Measurements from ENCODE around the gene ADGRE2. TPM values are rescaled to one million over a fixed set of nuclear protein-coding genes. Genes with fewer than 3 reads are reported as not detected.
"Not testable (repeated sequence)": the region's sequence is repeated elsewhere in the genome, so short reads cannot be mapped to it uniquely, and the experiment has no call there.

Gene ADGRE2
- total and polyA plus RNA-seq, 11 donors: 0.40 to 11.6 (median 0.84) TPM

GRCh38 chr19:14780622-14781225, 2.4 kb upstream of the ADGRE2 start:
- intact Hi-C loops (cut with DNase I): loop anchor here in 1 of 10 donors (10.0 kb wide), 1 partner anchor 104 kb away; the partner anchor contains the start of gene OR7A17

GRCh38 chr19:14779151-14779550, 791 bp upstream of the ADGRE2 start:
- peaks cover 0 to 14% (median 0%) of the 10 kb centered on the region in 12 donors for H3K4me1 ChIP-seq
- no peaks in the 10 kb centered on the region for H3K9me3 ChIP-seq
- H3K4me3 ChIP-seq: no peak overlapping the region
- no peak overlapping the region for H3K27ac ChIP-seq
- no peaks in the 10 kb centered on the region for H3K36me3 ChIP-seq
- peaks cover 0 to 27% (median 3%) of the 10 kb centered on the region in 9 donors for H3K27me3 ChIP-seq
- WGBS, 4 donors: 45 to 56% (median 52%) methylated on average over 5 of the region's 5 CpGs
- ATAC-seq: no peak
- intact Hi-C loops (cut with DNase I): no loop called here
- no peak for DNase-seq
- TF ChIP-seq CTCF (IDR thresholded peaks at IDR 0.05) (no peak), POLR2A (IDR thresholded peaks at IDR 0.05) (no peak)

More at GRCh38 chr19:14780622-14781225, 2.4 kb upstream of the ADGRE2 start:
- H3K4me3 ChIP-seq, ATAC-seq, DNase-seq, H3K36me3 ChIP-seq, H3K9me3 ChIP-seq, H3K27ac ChIP-seq: not testable (repeated sequence)
- H3K4me1 ChIP-seq: peaks cover 0 to 25% (median 0%) of the 10 kb centered on the region in 12 donors
- WGBS, 4 donors: 61 to 80% (median 72%) methylated on average over 14 of the region's 14 CpGs
- peaks cover 0 to 20% (median 2%) of the 10 kb centered on the region in 9 donors for H3K27me3 ChIP-seq

- H3K4me3 ChIP-seq; DNase-seq; H3K36me3 ChIP-seq; H3K4me1 ChIP-seq; H3K9me3 ChIP-seq; intact Hi-C loops (cut with DNase I); H3K27ac ChIP-seq; ATAC-seq: not testable (repeated sequence)
- WGBS, 4 donors: 91 to 96% (median 94%) methylated on average over 4 of the region's 4 CpGs
- peaks cover 0 to 28% (median 3%) of the 10 kb centered on the region in 9 donors for H3K27me3 ChIP-seq
Measured at GRCh38 chr19:14777645-14778044, 715 bp downstream of the ADGRE2 start.

- DNase-seq (peak; percentile 13 to 72 (median 35)), ATAC-seq (peak in 2 of 4 donors; percentile 18 to 26)
- H3K36me3 ChIP-seq: peaks cover 0 to 16% (median 0%) of the 10 kb centered on the region in 9 donors
- TF ChIP-seq CTCF (IDR thresholded peaks at IDR 0.05): no peak
- no peak for TF ChIP-seq POLR2A (IDR thresholded peaks at IDR 0.05)
- peak overlapping the region in 10 of 12 donors; percentile 2 to 60 (median 41) for H3K4me3 ChIP-seq
- 5 to 7% (median 6%) methylated on average over 22 of the region's 22 CpGs for WGBS, 4 donors
- intact Hi-C loops (cut with DNase I): no loop called here
- H3K27me3 ChIP-seq: peaks cover 0 to 33% (median 3%) of the 10 kb centered on the region in 9 donors
- peaks cover 0 to 10% (median 0%) of the 10 kb centered on the region in 12 donors for H3K4me1 ChIP-seq
- peak overlapping the region in 1 of 12 donors; percentile 66 for H3K27ac ChIP-seq
- H3K9me3 ChIP-seq: no peaks in the 10 kb centered on the region
Measured at GRCh38 chr19:14775869-14776586, 2.3 kb downstream of the ADGRE2 start.

GRCh38 chr19:14775326-14775725, 3.0 kb downstream of the ADGRE2 start:
- H3K27me3 ChIP-seq: peaks cover 0 to 33% (median 3%) of the 10 kb centered on the region in 9 donors
- DNase-seq; ATAC-seq; intact Hi-C loops (cut with DNase I); H3K9me3 ChIP-seq; H3K4me1 ChIP-seq: not testable (repeated sequence)
- H3K36me3 ChIP-seq: peaks cover 0 to 20% (median 0%) of the 10 kb centered on the region in 9 donors
- H3K27ac ChIP-seq: peak overlapping the region in 1 of 12 donors; percentile 66
- H3K4me3 ChIP-seq: peak overlapping the region in 2 of 12 donors; percentile 44 to 60
- 69 to 82% (median 79%) methylated on average over 8 of the region's 8 CpGs for WGBS, 4 donors
